GM12872 (cell line): Measurements from ENCODE around the gene YPEL4.

Source experiments
- CTCF ChIP-seq: IDR thresholded peaks from 3 replicates; pipeline ENCODE4 v1.5.1; 2011; ENCODE audit warnings: low read depth, mild to moderate bottlenecking, low read length, moderate library complexity; ENCODE audit not compliant: insufficient read depth

YPEL4 gene

GRCh38 chr11:57668434-57668782 is 18.7 kb upstream of the YPEL4 start:
- TF ChIP-seq CTCF = no peak

GRCh38 chr11:57667736-57668433 is 18.2 kb upstream of the YPEL4 start, which contains the start of gene ZDHHC5:
Gene ZDHHC5 (plus strand): TSS chr11:57668114. CDS start chr11:57673091, 4,977 bp downstream.
- TF ChIP-seq CTCF = peak; percentile 48; the same call in 2 of the 3 replicates

- TF ChIP-seq CTCF = no peak
These were observed 17.5 kb upstream of the YPEL4 start for GRCh38 chr11:57667117-57667735.

- TF ChIP-seq CTCF = no peak
These were observed 14.3 kb upstream of the YPEL4 start for GRCh38 chr11:57663975-57664374.

- peak; percentile 27; the same call in 2 of the 3 replicates for TF ChIP-seq CTCF
These were observed 13.2 kb upstream of the YPEL4 start for GRCh38 chr11:57662893-57663292.

- no peak for TF ChIP-seq CTCF
These were observed 10.0 kb upstream of the YPEL4 start for GRCh38 chr11:57659669-57660068.

- TF ChIP-seq CTCF = no peak
These were observed 8.3 kb upstream of the YPEL4 start for GRCh38 chr11:57658023-57658361.
